Loucy (cell line): ENCODE results near the gene ZNF429.

Experiments used
- H2AFZ ChIP-seq: fragments of 200-600 bp; sonication (generic); 2 replicates; pipeline ENCODE4 v1.6.0; 2016; ENCODE audit warnings: antibody characterized with exemption, mild to moderate bottlenecking, low read length, moderate library complexity
- H3F3A ChIP-seq: fragments of 200-600 bp; 2 replicates; pipeline ENCODE4 v1.6.0; 2016; ENCODE audit warnings: antibody characterized with exemption, low read depth, mild to moderate bottlenecking
- H3K27me3 ChIP-seq: fragments of 200-600 bp; sonication (generic); 2 replicates; pipeline ENCODE4 v1.6.1; 2014; ENCODE audit warnings: low read length, mild to moderate bottlenecking; ENCODE audit not compliant: insufficient read depth, poor library complexity, severe bottlenecking
- H3K36me3 ChIP-seq: fragments of 200-600 bp; sonication (generic); 2 replicates; pipeline ENCODE4 v1.6.1; 2016; ENCODE audit warnings: low read length; ENCODE audit not compliant: insufficient read depth
- H3K4me1 ChIP-seq: fragments of 200-600 bp; sonication (generic); 2 replicates; pipeline ENCODE4 v1.5.1; 2014; ENCODE audit warnings: low read length, mild to moderate bottlenecking; ENCODE audit not compliant: insufficient read depth, poor library complexity, severe bottlenecking
- H3K4me2 ChIP-seq: fragments of 200-600 bp; sonication (generic); 2 replicates; pipeline ENCODE4 v1.6.0; 2014; ENCODE audit warnings: antibody characterized with exemption, low read length, low read depth, mild to moderate bottlenecking; ENCODE audit not compliant: poor library complexity, severe bottlenecking
- H3K4me3 ChIP-seq: fragments of 200-600 bp; sonication (generic); 2 replicates; pipeline ENCODE4 v1.5.1; 2014; ENCODE audit warnings: low read length, mild to moderate bottlenecking, mixed read lengths; ENCODE audit not compliant: poor library complexity, severe bottlenecking
- H3K79me2 ChIP-seq: fragments of 200-600 bp; sonication (generic); 2 replicates; pipeline ENCODE4 v1.6.1; 2014; ENCODE audit warnings: low read length; ENCODE audit not compliant: insufficient read depth
- H3K9ac ChIP-seq: fragments of 200-600 bp; sonication (generic); 2 replicates; pipeline ENCODE4 v1.6.0; 2014; ENCODE audit warnings: mild to moderate bottlenecking, low read depth, low read length, moderate library complexity; ENCODE audit not compliant: poor library complexity, severe bottlenecking
- H3K9me2 ChIP-seq: fragments of 200-600 bp; sonication (generic); replicated peaks from 2 replicates; pipeline ENCODE4 v1.6.1; 2016; ENCODE audit warnings: low read depth, low read length, mixed read lengths
- H3K9me3 ChIP-seq: fragments of 200-600 bp; sonication (generic); 2 replicates; pipeline ENCODE4 v1.6.1; 2014; ENCODE audit warnings: mild to moderate bottlenecking, antibody characterized with exemption, low read length, low read depth; ENCODE audit not compliant: insufficient read depth
- H4K20me1 ChIP-seq: fragments of 200-600 bp; sonication (generic); 2 replicates; pipeline ENCODE4 v1.6.0; 2014; ENCODE audit warnings: antibody characterized with exemption, low read length, mild to moderate bottlenecking; ENCODE audit not compliant: insufficient read depth, poor library complexity, severe bottlenecking
- CTCF ChIP-seq: fragments of 200-600 bp; sonication (generic); conservative IDR thresholded peaks from 2 replicates; pipeline ENCODE4 v1.5.1; 2014; ENCODE audit warnings: mild to moderate bottlenecking, antibody characterized with exemption, low read length
- EZH2phosphoT487 ChIP-seq: fragments of 200-600 bp; IDR thresholded peaks from 2 replicates; pipeline ENCODE4 v1.6.1; 2018; ENCODE audit warnings: antibody characterized with exemption, mild to moderate bottlenecking, moderate library complexity, borderline replicate concordance

The ZNF429 gene

DNA sequence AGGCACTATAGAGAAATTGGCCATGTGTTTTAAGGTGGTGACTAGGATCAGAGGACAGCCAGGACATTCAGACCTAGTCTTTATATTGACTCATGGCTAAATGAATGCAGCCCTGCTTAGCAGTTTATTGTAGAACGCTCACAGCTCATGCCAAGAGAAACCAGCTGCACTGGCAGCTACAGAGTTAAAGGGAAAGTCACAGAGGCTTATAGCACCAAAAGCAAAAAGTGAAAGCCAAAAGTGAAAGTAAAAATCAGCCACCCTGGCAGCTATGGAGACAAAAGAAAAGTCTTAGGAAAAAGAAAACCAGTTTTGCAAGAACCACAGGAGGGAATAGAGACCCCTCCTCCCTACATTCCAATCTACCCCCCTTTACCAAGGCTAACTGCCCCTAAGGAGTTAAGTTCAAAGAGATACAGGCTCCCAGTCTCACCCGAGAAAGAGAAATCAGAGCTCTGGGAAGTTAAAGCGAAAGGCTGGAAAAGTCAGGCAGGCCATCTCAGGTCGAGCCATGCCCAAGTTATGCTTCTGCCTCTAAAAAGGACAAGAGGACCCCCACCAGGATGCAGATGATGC is 99.0 kb downstream of the ZNF429 start:
- Histone ChIP-seq H3K4me2 (peak overlapping the region; percentile 86), H3K9ac (peak overlapping the region; percentile 73), H4K20me1 (no peaks in the 10 kb centered on the region), H3K4me1 (peaks cover 51% of the 10 kb centered on the region), H3K9me3 (no peaks in the 10 kb centered on the region), H3K9me2 (no peaks in the 10 kb centered on the region), H2AFZ (peak overlapping the region; percentile 84), H3K79me2 (no peaks in the 10 kb centered on the region), H3K36me3 (no peaks in the 10 kb centered on the region), H3F3A (peaks cover 7% of the 10 kb centered on the region; the same call in 1 of the 2 replicates), H3K4me3 (peak overlapping the region; percentile 69), H3K27me3 (no peaks in the 10 kb centered on the region)
- TF ChIP-seq CTCF (no peak), EZH2phosphoT487 (no peak)
